ENCODE results near the gene RAP1B.
A peak's percentile ranks its signal among the peaks of the same experiment; 100 is the strongest.
"Not testable (repeated sequence)": the region's sequence is repeated elsewhere in the genome, so short reads cannot be mapped to it uniquely, and the experiment has no call there.

Gene RAP1B

DNA sequence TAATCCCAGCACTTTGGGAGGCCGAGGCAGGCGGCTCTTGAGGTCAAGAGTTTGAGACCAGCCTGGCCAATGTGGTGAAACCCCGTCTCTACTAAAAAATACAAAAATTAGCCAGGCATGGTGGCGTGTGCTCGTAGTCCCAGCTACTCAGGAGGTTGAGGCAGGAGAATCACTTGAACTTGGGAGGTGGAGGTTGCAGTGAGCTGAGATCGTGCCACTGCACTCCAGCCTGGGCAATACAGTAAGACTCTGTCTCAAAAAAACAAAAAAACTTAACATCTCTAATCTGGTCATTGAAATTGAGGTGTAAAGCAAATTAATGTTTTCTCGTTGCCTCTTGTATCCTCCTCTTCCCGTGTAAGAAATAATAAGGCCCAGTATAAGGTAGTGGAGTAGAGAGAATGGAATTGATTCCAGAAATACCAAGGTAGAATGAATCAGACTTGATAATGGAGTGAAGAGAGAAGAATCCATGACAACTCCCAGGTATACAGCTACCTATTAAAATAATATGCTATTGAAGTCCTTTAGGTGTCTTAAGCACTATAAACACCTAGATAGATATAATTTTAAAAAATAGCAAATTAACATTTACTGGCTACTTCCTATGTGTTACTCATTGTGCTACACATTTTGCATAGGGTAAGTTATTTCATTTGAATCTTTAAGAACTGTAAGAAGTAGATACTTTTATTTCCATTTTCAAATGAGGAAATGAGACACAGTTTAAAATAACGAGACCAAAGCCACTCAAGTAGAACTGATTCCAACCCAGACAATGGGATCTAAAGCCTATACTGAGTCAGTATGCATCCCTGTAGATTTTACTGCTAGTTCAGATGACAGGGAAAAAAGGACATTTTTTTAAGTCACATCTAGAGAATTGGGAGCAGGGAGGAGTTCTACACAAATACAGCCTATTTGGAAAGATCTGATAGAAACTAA is 23.2 kb downstream of the RAP1B start:
- no peak for DNase-seq

DNA sequence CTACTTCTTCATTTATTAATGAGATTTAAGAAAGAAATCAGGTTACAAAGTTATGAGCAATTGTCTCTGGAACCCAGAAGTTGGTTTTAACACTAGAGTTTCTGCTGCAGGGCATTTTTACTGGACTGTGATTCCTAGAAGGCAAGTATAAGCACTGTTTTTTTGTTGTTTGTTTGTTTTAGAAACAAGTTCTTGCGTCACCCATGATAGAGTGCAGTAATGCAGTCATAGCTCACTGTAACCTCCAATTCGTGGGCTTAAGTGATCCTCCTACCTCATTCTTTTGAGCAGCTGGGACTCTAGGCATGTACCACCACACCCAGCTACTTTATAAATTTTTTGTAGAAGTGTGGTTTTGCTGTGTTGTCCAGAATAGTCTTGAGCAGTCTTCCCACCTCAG is 25.6 kb downstream of the RAP1B start:
- DNase-seq, result no peak

DNA sequence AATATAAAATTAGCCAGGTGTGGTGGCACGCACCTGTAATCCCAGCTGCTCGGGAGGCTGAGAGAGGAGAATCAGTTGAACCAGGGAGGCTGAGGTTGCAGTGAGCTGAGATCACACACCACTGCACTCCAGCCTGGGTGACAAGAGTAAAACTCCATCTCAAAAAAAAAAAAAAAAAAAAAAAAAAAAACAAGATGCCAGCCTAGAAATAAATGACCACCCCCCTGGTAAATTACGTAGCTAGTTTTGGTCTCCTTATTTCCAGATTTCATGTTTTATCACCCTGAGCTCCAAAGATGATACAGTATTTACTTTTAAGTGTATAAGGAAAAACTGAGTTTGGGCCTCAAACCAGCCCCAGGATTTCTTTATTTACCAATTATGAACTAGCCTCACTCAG is 26.7 kb downstream of the RAP1B start:
- DNase-seq, result not testable (repeated sequence)

DNA sequence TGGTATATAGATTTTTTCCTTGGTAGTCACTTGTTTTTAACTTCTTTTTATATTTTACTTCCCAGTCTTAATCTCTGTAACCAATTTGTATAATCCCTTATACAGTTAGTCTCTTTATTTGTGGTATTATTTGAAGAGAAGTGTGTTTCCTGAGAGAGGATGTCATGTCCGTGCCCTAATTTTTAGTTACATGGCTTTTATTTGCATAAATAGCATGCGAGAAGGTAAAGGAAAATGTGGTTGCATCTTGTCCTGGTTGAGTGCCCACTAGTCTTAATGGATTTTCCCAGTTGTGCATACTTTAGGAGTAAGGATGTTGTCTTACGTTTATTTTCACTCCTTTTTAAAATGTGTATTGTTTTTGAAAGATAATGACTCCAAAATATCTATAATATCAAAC is 27.5 kb downstream of the RAP1B start:
- DNase-seq, result no peak

DNA sequence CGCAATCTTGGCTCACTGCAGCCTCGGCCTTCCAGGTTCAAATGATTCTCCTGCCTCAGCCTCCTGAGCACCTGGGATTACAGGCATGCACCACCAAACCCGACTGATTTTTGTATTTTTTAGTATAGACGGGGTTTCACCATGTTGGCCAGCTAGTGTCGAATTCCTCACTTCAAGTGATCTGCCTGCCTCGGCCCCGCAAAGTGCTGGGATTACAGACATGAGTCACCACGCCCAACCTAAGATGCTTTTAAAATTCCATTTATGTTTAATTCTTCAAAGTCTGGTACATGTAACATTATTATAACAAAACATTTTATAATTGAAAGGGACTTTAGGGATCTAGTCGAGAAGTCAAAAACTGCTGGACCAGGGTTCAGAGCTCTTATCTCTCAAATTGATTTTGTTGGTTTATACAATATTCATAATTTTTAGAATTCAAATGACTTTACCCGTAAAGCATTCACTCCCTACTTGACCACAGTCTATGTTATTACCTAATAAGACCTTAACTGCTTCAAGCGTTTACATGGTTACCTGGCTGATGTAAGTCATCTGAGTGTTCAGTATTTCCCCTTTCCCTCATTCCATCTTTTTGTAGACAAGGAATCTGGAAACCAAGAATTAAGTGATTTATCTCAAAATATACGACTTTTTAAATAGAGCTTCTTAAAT is 28.2 kb downstream of the RAP1B start:
- no peak for DNase-seq

DNA sequence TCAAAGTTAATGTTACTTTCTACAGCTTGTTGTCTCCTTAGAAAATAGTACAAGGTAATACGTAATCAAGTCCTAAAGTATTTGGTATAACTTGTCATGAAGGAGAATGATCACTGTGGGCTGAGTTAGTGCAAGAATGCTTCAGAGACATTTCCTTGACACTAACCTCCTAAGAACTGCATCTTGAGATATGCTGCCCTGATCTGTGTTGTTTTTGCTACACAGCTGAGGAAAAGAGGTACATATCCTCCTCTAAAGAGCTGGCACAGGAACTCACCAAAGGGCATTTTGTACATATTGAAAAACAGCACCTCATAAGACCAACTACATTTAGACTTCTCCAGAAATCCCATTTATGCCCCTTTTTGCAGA is 28.7 kb downstream of the RAP1B start:
- no peak for DNase-seq

DNA sequence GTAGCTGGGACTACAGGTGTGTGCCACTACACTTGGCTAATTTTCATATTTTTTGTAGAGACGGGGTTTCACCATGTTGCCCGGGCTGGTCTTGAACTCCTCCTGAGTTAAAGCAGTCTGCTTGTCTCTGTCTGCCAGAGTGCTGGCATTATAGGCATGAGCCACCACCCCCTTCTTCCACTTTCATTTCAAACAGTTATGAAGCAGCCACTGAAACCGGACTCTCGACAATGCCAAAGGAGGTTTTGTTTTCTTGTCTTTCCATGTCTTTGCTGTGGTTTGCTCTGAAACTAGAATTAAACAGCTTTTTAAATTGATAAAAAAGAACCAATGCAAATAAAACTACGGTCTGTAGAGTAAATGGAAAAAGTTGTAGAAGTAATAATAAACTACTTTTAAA is 30.4 kb downstream of the RAP1B start:
- no peak for DNase-seq

DNA sequence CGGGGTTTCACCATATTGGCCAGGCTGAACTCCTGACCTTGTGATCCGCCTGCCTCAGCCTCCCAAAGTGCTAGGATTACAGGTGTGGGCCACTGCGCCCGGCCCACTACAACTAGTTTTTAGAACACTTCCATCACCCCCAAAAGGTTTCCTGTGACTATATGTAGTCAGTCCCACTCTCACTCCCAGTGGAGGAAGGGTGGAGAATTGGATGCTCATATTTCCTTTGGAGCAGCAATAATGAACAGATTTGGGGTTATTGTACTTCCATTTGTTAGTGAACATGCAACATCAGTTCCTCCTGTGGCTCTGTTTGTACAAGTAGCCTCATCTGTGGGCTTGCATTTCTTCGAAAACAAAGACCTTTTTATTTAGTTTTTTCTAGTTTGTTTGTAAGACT is 35.8 kb downstream of the RAP1B start:
- DNase-seq, result no peak

DNA sequence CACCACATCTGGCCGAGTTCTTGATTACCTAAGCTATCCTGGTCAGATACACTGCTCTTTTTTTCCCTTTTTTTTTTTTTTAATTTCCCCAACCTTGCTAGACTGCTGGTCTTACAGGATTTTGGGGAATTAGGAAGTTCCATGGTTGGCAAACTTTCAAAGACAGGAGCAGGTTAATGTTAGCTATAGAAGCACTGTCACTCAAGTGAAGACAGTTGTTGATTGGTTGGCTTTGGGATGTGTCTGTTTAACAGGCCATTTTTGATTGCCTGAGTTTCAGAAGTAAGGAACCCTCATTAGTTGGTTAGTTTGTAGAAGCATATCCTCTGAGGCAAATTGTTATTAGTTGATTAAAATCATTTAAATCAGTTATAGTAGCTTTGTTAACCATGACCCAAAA is 36.8 kb downstream of the RAP1B start:
- DNase-seq, result no peak

DNA sequence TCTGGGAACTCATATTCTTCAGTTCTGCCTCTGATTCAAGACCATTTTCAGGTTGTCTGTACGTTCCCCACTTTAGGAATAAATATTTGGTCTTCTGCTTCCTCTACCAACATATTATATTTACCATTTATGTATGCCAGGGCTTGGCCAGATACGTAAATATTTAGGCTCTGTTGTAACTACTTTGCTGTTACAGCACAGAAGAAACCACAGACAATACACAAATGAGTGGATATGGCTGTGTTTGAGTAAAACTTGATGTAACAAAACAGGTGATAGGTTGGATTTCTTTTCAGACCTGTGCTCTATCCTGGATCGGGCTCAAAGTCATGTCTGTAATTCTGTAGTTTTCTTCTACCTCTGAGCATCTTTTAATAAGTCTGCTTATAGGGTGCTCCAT is 37.5 kb downstream of the RAP1B start:
- DNase-seq, result no peak

DNA sequence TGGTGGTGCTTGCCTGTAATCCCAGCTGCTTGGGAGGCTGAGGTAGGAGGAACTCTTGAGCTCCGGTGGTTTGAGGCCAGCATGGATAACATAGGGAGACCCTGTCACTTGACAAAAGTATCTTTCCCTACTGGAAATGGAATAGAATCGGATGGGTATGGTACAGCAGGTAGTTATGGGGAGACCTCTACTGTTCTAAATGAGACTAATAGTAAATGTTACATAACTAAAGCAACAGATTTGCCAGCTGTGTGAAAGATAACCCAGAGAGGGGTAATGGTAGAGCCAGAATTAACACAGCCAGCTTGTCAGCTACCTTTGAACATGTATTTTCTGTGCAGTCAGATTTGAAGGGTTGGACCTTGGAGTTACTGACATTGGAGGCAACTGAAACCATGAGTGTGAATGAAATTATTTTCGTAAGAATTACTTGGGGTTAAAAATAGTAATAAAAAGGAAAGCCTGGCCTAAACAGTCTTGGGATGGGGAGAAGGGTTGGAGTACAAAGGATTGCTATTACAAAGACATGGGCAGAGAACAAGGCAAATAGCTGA is 54.4 kb downstream of the RAP1B start:
- DNase-seq, result no peak

DNA sequence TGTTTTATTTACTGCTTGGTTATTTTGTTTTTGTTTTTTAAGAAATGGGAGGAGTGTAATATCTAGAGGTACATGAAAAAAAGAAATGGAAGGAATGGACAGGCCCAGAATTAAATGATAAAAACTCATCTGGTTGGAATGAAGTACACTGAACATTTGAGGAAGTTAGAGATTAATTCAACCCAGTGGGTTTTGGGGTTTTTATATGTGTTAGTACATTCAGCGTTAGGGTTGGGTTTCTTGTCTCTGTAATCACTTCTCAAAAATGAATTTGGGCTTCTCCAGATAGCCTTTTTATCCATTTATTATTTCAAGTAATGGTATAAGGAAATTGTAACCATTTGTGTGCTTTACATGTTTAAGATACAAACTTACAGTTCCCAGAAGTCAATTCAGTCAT is 56.6 kb downstream of the RAP1B start:
- DNase-seq, result no peak

DNA sequence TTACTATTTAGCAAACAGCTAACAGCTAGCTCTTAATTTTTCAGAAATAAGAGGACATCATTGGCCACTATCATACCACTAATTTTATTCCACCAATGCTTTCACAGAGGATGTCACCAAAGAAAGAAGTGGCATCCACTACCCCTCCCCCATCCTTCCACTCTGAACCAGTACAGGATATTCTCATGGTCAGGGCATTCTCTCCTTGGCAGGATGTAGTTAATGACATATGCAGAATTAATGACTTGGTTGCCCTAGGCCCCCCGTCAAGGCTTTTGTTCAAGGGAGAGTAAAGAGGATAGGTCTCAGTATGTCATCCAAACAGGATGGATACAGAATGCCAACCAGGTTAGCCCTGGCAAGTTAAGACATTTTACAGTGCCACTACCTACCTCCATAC is 57.2 kb downstream of the RAP1B start:
- no peak for DNase-seq

DNA sequence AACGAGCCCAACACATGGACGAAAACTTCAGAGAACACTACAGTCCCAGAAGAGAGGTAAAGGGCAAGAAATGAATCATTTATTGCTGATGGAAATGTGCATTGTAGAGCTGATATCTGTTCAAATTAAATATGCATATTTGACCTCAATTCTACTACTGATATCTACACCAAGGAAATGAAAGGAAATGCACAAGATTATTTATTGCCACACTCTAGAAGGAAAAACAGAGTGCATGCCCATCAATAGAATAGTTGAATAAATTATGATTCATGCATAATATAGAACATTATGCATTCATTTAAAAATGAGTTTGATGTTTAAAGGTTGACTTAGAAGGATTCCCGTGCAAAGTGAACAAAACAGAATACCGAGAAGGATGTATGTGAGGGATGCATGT is 60.5 kb downstream of the RAP1B start:
- no peak for DNase-seq

DNA sequence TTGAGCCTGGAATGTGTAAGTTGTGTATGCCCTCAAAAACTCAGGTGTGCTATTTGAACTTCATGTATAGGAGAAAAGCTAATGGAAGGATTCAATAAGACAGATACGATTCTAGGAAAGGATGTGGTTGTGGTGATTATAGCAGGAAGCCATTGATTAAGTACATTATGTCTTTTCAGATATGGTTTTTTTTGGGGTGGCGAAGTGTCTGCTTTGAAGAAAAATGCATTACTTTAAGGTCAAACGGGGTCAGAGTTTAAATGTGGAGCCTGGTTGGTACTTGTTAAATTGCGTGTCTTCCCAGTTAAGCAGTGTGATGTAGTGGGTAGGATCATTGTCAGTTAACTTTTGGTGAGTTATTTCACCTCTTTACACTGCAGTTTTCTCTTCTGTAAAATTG is 63.1 kb downstream of the RAP1B start:
- DNase-seq, result no peak

DNA sequence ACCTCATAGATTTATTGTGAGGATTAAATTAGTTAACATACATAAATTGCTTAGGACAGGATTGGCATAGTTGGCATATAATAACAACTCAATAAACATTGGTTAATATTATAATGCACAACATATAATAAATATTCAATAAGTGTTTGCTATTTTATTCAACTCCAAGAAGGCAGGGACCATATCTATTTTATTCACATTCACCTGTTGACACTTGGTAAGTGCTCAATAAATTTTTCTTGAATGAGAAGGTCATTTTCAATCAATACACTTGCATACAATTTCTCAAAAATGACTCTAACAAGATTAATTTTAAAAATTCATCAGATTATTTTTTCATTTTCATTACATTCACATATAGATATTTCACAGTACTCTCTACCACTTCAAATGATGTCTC is 63.7 kb downstream of the RAP1B start:
- DNase-seq, result no peak

DNA sequence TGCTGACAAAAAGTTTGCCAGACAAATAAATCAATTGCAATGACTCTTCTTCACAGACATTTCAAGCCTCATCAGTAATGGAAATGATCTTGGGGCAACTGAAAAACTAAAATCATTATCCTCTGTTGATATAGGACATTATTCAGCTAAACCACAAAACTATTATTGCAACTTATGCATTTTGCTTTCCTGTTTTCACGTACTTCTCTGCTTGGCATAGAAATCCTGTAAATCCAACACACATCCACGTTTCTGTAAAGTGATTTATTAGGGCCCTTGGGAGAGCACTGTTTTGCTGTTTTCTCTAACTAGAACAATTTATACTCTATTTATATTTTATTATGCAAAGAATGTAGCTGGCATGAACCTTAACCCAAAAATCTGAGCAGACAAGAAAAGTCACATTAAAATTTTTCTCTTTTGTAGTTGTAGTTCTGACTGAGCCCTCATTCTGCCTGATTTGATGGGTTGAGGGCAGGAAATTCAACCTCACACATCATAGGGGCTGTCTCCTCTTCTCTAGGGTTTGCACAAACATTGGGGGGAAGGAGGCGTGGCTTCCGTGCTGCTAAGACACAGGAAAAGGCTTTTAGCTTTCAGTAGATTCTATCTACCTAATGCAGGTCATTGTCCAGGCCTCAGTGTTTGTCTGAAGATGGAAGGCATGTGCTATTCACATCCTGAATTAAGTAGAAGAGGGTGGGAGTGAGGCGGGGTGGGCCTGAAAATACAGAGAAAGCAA is 64.6 kb downstream of the RAP1B start:
- no peak for DNase-seq

DNA sequence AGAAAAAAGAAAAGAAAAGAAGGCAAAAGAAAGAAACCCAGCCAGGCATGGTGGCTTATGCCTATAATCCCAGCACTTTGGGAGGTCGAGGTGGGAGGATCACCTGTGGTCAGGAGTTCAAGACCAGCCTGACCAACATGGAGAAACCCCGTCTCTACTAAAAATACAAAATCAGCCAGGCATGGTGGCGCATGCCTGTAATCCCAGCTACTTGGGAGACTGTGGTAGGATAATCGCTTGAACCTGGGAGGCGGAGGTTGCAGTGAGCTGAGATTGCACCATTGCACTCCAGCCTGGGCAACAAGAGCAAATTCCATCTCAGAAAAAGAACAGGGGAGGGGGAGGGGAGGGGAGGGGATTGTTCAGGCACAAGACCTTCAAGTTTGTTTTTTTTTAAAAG is 66.2 kb downstream of the RAP1B start:
- DNase-seq, result not testable (repeated sequence)

DNA sequence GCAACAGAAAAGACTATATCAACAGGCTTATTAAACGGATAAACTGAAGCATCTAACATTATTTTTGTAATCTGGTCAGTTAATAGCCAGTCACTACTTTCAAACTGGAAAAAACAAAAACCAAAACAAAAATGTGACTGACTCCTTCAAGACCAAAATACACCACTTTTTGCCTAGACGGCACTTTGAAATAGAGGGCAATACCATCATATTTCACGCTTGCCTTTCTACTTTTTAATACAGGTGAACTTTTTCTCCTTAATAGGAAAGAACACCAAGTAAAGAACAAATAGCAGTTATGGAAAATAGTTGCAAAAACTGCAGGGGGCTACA is 75.5 kb downstream of the RAP1B start:
- no peak for DNase-seq

DNA sequence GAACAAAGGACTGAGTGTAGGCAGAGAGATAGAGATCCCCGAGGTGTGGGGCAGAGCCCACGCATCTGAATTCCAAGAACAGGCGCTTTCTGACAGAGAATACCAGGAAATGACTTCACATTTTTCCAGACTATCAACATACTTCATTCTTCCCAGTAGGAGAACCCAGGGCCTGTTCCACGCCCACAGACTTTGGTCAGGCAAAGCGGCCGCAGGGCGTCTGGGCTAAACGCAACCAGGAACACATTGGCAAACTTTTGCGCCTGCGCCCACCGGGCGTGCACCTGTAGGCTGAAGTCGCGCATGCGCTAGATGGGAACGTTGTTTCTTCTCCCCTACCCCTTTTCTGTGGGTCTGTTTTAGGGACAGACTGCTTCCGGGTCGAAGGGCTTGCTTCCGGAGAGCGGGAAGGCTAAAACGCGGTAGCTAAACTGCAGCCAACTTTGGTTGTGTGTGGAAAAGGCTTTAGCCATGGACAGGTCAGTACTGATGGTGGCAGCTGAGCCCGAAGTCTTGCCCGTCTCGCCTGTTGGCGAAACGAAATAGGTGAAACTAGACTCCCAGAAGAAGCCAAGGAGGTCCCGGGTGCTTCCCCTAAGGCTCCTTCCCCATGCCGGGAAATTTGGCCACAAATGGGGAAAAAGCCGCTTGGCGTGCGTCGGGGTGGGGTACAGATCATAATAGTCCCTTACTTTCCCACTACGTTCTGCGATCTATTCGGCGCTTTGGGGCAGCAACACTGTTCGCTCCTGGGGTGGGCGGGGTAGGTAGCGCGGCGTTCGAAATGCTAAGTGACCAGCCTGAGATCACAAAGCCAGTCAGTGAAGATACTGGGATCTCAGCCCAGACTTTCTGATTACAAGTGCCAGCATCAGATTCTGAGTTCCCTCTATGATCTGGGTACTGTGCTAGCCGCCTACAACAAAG is 76.2 kb downstream of the RAP1B start, which contains the start of gene NUP107:
Gene NUP107 (plus strand): TSS at position 384 of the 927 bp plus-strand sequence. CDS start 88 bp downstream, at position 472.
- peak; percentile 87 for DNase-seq

DNA sequence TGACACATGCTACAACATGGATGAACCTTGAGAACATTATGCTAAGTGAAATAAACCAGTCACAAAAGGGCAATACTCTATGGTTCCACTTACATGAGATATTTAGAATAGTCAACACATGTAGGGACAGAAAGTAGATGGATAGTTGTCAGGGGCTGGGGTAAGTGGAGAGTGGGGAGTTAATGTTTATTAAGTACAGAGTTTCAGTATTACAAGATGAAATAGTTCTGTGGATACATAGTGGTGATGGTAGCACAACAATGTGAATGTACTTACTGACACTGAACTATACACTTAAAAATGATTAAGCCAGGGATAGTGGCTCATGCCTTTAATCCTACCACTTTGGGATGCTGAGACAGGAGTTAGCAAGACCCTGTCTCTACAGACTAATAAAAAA is 84.8 kb downstream of the RAP1B start:
- DNase-seq, result no peak

DNA sequence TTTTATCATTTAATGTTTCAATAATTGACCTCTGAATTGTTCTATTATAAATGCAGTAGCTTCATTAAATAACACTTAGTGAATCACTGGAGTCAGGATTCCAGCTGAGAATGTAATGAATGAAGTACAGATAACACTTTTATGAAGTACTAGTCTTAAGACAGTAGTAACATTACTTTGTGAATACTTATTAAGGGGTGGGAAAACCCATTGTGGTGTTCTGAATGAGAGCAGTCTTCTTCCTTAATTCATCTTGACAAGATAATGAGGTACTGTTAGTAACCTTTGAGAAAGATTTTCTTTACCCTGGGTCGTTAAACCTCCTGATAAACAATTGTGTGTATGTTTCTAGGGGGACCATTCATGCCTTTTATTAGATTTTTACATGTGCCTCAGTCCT is 88.8 kb downstream of the RAP1B start:
- DNase-seq, result no peak
